Measurements from ENCODE around the gene SELE. TPM values are rescaled to one million over a fixed set of nuclear protein-coding genes. Genes with fewer than 3 reads are reported as not detected.
"Not testable (repeated sequence)": the region's sequence is repeated elsewhere in the genome, so short reads cannot be mapped to it uniquely, and the experiment has no call there.

The SELE gene
- total RNA-seq, 1 donor from 2014 or later: 2.6 TPM

DNA sequence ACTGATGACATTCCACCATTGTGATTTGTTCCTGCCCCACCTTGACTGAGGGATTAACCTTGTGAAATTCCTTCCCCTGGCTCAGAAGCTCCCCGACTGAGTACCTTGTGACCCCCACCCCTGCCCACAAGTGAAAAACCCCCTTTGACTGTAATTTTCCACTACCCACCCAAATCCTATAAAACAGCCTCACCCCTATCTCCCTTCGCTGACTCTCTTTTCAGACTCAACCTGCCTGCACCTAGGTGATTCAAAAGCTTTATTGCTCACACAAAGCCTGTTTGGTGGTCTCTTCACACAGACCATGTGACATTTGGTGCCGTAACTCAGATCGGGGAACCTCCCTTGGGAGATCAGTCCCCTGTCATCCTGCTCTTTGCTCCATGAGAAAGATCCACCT, 50.7 kb downstream of the SELE start:
- DNase-seq (ENCODE audit: low read depth in 2 of 2): not testable (repeated sequence)

- no peak for DNase-seq (ENCODE audit: low read depth in 2 of 2)
Observed at GRCh38 chr1:169682071-169682470, 51.8 kb downstream of the SELE start.

- no peak for DNase-seq (ENCODE audit: low read depth in 2 of 2)
Observed at GRCh38 chr1:169681140-169681539, 52.7 kb downstream of the SELE start.

- peak in 1 of 2 donors; percentile 16 for DNase-seq (ENCODE audit: low read depth in 2 of 2)
Observed at GRCh38 chr1:169680377-169681019, 53.4 kb downstream of the SELE start.

- no peak for DNase-seq (ENCODE audit: low read depth in 2 of 2)
Observed at GRCh38 chr1:169679692-169680091, 54.2 kb downstream of the SELE start.

GRCh38 chr1:169676001-169676400, 57.9 kb downstream of the SELE start:
- peak; percentile 3 to 90 for DNase-seq (ENCODE audit: low read depth in 2 of 2)

Other genes with a start within 250 kb of the SELE start
- 2.2 and 2.8 TPM in 2 replicates for gene SLC19A2, start 248.1 kb downstream of the SELE start, total RNA-seq
- not detected in 2 replicates for gene F5, start 147.6 kb downstream of the SELE start, total RNA-seq
- gene SELP, start 104.0 kb downstream of the SELE start, total RNA-seq: 1.2 and 3.3 TPM in 2 replicates
- under 0.01 and 0.22 TPM in 2 replicates for gene SELL, start 22.5 kb downstream of the SELE start, total RNA-seq
- 5.0 and 6.2 TPM in 2 replicates for gene METTL18, start 60.8 kb upstream of the SELE start, total RNA-seq
- 4.4 and 7.5 TPM in 2 replicates for gene SCYL3, start 159.8 kb upstream of the SELE start, total RNA-seq